Fibroblast of skin of left biceps (primary cell): ENCODE data around the gene CDH11.

Experiments
- DNase-seq, 2 experiments: peaks; one replicate each; pipeline ENCODE4 v3.0.0-alpha.2; 2013; ENCODE audit warnings: low read depth in 2 of 2

Gene CDH11

DNA sequence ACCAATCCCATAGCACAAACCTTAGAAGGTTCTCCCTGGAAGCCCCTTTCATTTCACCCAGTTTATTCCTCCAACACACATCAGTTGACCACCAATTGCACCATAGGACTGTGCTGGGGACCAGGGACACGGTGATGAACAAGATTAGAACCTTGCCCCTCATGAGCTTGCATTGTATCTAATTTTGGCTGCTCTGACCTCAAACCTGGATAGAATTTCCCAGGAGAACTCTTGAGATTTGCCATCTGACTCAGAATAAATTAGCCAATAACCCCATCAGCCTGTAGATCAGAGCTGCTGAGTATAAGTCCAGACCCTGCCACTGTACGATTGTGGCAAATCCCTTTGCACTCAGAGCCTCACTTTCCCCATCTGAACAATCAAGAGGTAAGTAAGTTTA lies 52.1 kb downstream of the CDH11 start:
- no peak for DNase-seq

DNA sequence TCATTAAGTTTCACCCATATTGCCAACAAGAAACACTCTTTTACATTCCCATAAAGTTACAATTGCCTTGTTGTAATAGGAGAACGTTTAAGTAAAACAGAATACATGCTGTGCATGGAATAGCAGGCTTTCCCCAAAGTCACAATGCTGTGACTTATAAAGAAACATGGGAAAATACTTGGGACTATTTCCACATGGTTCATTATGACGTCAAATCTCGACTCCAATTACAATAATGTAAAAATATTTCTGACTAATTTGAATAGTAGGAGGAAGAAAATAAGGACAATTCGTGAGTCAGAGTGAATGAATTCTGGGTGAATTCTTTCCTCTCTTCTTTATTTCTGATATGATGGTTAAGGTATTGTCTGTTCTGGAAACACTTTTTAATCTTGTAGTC lies 52.8 kb downstream of the CDH11 start:
- peak; percentile 49 to 61 for DNase-seq

DNA sequence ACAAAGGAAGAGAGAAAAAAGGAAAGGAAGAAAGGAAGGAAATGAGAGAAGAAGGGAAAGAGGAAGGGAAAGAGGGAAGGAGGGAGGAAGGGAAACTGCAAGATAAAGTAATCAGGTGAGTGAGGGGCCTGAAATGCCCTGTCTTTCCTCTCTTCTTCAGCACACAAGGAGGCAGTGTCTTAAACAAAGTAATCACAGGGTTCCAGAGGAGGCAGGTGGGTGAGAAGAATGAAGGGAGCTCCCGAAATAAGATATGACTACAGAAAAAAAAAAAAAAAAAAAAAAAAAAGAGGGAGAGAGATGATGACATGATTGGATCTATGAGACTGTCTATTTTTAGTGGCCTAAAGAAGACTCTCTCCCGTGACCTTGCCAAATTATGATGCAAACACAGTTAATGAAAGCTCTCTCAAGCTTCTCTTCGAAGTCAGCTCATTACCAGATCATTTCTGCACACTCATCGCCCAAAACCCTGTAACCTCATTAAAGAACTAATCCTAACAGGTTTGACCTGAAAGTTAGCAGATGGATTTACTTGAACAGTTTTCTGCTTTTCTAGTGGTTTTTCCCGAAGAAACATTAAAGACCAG lies 53.6 kb downstream of the CDH11 start:
- peak; percentile 40 to 47 for DNase-seq

DNA sequence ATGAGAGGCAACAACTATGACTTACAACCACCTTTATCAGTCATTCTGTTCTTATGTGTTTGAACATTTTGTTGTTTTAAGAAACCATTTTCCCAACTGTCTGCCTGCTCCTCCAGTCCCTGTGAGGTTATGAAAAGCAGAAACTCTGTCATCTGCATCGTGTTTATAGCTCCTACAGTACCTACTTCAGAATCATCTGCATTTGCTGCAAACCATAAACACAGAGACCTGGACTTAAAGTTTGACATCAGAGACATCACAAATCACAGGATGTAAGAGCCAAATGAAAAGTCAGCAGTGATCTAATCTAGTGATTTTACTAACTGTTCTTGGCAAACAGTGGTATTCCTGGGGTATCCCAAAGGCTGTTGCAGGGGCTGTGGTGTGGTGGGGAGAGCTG lies 55.2 kb downstream of the CDH11 start:
- no peak for DNase-seq

DNA sequence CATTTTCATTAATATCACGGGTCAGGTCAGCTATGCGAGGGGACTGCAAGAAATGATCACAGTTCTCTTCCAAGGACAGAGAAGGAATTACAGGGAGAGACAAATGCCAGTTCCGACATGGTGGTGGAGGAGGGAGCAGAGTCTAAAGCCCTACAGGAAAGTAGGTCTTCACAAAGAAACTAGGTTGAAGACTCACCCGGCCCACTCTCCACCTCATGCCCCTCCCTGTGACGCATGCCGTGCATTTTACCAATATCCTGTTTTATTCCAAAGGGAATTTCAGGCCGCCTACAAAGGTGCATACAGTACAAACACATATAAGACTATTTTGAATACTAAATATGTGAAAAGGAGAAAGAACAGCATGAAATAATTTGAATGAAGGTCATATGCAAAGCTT lies 56.8 kb downstream of the CDH11 start:
- DNase-seq = no peak

DNA sequence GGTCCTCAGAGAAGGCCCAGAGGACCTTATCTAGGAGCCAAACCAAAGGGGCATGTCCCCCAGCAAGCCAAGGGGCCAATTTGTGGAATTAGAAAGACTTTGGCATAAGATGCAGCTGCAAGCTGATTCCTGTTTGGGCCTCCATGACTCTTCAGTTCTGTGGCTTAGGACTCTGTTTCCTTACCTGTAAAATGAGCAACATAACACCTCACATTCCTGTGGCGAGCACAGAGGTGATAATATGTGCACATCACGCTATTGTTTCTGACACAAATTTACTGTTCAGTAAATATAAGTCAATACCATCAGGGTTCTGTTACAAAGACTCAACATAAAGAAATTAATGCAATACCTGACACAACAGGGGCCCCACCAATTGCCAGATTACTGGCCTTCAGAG lies 57.7 kb downstream of the CDH11 start:
- no peak for DNase-seq

DNA sequence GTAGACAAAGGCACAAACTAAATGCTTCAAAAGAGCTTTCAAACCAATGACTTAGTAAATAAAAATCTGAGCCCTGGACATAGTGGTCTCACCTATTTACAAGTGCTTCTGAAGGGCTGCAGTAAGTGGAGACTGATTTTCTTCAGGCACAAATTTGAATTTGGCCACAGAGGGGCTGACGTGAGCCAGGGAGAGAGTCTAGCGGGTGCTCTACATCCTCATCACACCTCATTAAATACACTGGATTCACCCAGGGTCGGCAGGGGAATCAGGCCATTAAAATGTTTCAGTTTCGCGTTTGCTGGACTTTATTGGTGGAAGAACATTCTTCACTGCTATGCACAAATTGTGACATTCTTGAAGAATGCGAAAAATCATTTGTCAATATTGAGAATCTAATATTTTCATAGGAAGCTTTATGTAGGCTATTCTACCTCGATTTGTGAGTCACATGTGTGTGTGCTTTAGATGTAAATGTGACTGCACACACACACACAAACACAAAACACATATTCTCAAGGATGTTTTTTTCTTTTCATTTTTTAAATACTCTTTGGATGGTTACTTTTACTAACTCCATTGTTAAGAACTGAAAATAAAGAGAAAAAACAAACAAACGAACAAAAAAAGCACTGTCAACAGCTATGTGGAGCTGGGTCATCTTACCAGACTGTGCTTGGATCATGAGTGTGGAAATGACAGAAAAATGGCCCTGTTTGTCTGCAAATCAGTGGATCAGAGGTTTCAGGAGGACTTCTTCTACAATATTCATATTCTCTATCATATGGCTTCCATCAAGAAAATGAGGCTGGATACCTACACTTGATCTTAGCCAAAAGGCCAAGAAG lies 58.9 kb downstream of the CDH11 start:
- no peak for DNase-seq

DNA sequence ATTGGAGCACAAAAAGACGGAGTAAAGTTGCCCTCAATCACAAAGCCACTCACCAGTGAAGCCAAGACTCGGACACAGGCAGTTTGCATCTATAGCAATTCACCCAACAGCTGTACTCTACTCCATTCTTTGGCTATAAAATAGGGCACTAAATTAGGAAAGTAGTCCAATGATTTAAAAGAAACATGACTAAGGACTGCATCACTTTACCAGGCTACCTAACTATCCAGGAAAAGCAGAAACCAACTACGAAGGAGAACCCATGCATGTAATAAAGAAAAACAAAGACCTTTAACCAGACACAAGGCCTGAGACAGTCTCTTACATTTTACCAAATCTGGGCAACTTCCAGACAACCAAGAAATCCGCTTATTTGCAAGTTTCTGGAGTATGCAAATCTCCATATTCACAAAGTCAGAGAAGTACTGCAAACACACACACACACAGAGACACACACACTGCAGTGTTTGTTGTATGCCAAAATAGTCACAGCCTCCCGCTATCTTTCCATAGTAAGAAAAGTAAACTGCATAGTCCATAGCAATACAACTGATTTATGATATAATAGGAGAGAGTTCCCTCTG lies 59.8 kb downstream of the CDH11 start:
- DNase-seq = no peak

DNA sequence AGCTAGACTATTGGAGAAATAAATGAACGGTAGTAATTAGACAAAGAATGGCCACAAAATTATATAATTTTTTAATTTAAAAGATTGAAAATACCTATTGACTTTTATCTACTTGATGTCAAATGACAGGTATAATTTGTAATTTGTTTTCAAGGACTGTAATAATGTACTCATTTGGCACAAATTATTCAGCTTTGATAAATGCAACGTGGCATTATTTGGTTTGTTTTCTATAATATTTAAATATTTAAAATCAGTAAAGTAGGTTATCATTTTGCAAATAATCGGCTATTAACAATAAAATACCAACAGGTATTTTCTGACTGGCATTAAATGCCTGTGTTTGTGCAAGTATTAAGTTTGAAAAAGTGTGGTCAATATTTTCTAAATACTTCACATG lies 60.6 kb downstream of the CDH11 start:
- no peak for DNase-seq

DNA sequence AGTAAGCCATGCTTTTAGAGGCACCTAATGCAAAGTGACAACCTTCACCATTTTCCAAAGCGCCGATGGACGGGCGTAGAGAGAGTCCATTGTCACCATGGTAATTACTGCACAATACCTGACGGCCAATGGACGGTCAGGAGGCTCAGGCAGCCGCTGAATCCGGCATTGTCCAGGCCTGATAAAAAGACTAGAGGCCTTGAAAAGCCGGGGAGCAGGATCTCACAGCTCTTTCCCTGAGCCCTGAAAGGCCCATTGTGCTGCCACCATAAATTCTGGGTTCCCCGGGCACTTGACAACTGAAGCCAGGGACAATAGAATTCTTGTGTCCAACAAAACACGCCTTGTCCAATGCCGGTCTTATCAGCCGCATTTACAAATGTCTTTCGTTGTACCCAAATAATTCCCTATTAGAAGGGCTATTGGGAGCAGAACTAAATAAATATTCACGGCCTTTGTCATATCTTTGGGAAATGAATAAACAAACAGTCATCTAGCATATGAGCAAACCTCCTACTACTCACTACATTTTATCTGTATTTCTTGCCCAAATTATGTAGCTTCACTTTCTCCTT lies 62.4 kb downstream of the CDH11 start:
- DNase-seq = no peak

DNA sequence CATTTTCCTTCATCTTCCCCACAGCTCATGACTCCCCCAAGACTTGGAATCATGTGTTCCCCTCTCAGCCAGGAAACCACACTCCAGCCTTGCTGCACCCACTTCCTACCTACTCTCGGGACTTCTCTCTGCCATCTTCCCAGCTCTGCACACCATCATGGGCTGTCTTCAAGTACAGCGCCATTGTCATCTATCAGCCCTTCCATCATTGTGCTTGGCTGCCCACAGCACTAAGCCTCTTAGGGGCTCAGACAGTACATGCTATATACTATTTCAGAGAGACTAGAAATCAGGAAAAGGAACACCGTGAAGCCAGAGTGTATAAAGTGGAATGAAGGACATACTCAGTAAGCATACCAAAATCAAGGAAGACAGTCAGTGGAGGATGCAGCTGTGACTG lies 64.7 kb downstream of the CDH11 start:
- DNase-seq = no peak

DNA sequence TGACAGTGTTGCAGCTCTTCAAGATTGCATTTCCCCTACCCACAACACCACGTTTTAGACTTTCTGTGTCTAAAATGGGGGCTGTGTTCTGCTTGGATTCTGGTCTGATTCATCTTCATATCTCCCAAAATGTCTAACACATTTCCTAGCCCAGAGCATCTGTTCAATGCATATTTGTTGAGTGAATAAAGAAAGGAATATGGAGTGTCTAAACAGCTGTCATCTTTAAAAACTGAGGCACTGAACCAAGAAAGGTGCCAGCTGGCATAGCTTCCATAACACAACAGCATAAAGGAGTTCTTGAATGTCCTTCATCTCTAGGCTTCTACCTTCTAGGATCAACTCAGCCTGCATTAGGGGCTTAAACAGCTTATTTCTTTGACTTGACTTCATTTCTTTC lies 67.4 kb downstream of the CDH11 start:
- no peak for DNase-seq

DNA sequence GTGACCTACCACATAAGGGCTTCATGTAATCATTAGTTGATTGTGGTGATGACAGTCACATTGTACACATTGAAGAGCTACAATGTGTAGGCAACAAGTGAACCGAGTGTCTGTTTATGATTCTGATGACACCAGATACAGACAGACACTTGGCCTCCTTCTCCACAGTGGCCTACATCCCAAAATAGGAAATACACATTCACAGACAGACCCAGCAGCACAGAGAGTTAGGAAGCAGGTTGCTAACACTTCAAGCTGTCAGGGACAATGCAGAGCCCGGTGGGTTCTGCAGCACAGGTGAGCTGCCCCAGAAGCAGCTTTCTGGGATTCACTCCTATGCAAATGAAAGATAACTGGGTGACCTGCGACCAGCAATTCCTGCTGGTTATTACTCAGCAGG lies 72.2 kb downstream of the CDH11 start:
- DNase-seq = no peak

DNA sequence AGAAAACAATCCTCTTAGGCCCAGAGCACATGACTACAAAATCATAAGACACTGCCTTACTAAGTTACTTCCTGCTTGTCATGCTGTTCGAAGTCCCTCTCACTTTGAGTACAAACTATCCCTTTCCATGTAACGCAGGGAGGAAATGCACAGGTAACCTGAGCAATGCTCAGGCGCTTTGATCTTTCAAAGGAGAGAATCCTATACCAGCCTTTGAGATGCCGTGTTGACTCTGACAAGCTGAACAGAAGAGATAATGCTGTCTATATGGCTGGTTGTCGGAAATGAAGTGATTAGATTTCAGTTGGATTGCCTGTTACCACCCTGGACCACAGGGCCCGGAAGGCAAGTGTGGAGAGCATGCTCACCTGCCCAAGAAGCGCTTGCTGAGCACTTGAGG lies 75.9 kb downstream of the CDH11 start:
- no peak for DNase-seq

DNA sequence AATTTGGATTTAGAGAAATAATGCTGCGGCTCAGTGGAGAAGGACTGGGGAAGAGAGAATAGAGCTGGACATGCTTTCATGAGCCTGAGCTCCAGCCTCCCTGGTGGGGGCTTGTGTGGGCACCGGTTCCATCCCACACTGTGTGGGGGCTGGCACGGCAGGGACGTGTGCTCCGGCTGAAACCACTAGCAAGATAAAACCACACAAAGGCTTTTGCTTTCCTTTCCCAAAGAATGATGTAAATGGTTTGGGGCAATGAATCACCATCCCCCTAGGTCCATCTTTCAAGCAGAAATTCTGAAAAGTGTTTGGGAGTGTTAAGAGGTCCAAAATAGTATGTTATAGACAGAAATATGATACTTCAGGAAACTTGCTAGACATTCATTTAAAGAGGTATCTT lies 77.0 kb downstream of the CDH11 start:
- peak; percentile 53 to 62 for DNase-seq

DNA sequence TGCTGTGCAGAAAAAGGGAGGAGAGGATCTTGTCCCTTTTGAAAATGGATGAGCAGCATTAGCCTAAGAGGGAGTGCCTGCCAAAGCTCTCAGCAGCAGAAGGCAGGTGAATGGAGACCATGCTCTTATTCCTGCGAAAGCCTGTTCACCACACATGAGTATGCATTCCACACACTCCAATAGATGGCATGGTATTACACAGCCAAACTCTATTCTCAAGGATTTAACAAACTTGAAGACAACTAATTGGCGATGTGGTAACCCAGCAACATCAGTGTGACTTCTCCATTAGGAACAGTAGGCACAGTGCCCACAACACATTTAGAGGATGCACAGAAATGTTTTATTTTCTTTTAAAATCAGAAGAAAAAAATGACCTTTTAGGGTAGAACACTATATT lies 77.8 kb downstream of the CDH11 start:
- no peak for DNase-seq

DNA sequence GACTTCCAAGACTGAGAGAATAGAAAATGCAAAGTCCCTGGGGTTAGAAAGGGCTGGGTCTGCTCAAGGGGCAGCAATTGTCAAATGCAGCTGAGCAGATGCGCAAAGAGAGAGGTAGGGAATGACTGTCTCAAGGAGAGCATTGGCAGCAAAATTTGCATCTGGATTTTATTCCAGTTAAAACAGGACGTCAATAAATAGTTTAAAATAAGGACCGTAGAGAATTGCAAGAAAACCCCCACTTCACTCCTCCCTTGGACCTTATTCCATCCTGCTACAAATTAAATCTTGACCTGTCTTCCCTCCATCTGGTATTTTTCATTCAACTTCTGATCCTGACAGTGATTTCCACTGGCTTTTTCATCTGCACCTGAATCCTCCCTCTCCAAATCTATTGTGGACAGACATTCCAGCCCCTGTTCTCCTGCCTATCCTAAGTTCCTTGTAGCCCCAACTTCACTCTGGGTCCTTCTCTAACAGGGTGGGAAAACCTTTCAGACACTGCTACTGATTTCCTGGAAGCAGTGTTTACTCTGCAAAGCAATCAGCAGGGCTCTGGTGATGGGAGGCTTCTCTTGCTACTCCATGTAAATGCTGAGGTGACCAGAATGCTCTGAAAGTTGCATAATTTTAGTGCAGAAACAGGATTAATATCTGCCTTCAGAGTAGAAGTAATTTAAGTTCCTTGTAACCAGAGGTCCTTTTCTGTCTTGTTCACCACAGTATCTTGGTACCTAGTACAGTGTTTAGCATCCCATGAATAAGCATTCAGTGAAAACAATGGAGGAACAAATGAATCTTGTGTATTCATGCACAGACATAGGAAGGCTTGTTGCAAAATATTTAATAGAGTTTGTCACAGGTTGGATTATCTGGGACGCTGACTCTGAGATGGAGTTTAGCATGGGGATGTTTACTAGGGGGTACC lies 79.2 kb downstream of the CDH11 start:
- no peak for DNase-seq

DNA sequence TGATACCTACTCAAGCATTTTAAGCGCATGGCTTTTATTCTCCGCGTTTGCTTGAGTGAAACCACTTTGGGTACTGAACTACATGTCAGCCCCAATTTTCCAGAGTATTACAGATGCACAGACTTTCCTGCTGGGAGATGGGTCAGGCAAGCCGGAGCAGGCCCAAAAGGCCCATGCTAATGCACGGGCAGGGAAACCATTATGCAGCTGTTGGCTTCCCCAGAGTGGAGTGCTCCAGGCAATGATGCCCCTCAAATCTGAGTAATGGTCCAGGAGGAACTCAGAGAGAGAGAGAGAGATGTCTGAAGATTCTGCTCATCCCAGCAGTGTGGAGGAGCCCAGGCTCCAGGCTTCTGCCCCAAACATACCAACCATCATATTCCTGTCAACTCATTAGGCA lies 80.2 kb downstream of the CDH11 start:
- no peak for DNase-seq

DNA sequence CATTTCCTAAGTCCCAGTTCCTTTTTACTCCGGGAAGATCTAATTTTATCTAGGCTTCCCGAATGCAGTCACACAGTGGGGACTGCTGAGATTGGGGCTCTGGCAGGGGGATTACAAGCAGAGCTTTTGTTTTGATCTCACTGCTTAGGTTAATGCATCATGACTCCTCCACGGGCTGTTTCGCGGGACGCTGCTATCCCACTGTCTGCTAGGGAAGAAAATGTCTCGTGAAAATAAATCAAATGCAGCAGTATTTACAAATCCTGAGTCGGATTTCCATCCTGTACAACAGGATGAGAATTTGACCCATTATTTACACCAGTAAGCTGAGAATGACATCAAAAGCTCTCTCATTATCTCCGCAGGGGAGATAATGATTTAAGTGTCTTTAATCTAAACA lies 83.8 kb downstream of the CDH11 start:
- DNase-seq = no peak

DNA sequence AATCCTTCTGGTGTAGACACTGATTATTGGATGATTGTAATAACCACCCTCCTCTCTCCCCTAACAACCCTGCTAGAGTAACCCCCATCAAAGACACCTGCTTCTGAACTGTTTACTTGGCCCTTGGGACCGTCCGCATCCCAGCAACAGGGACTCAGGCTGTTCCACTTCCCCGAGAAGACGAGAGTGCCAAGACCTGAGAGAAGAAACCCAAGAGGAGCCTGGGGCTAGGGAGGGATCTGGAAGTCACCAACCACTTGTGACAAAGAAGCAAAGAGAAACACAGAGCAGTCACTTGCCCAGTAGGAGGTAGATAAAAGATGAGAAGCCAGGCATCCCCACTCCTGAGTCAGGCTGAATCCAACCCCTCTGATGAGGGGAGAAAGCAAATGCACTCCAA lies 84.3 kb downstream of the CDH11 start:
- no peak for DNase-seq

DNA sequence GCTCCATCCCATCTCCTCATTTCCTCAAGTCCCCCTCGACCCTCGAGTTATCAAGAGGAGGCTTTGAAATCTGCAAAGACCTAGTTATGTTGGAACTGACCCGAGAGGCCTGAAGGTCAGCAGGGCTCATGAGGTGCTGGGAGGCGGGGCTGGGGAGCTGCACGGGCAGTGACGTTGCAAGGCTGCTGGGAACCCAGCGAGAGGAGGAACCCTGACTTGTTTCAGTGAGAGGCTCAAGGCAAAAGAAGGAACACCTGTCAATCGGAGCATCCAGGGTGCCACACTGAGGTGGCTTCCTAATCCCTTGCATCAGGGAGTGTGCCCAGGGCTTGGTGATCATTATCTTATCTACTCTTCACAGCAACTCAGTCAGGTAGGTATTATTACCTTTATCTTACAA lies 86.9 kb downstream of the CDH11 start:
- DNase-seq = no peak

DNA sequence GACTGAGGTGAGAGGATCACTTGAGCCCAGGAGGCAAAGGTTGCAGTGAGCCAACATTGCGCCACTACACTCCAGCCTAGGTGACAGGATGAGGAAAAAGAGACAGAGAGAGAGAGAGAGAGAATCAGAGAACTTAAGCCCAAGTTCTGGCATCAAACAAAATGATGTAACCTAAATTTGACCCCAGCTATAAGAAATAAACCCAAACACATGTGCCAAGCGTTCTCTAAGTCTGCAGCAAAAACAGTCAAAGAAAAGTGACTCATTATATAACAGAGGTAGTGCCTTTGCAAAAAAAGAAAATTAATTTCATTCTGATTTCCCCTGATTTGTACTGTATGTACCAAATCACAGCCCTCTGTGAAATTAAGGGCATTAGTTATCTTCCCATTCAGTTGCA lies 89.5 kb downstream of the CDH11 start:
- DNase-seq = peak in 1 of 2 experiments; percentile 9
